Measurements from ENCODE around the gene SMC6. TPM values are rescaled to one million over a fixed set of nuclear protein-coding genes. Genes with fewer than 3 reads are reported as not detected.

SMC6 gene
- total RNA-seq, 1 donor from 2014 or later, result 33.6 TPM

- Mint-ChIP-seq H3K4me1 (no peaks in the 10 kb centered on the region), H3K36me3 (ENCODE audit: low read depth) (peaks cover 10% of the 10 kb centered on the region), H3K27ac (ENCODE audit: unreplicated experiment) (no peak overlapping the region), H3K9me3 (no peaks in the 10 kb centered on the region), H3K27me3 (ENCODE audit: low read depth) (no peaks in the 10 kb centered on the region), H3K4me3 (no peak overlapping the region)
- TF ChIP-seq CTCF (conservative IDR thresholded peaks at IDR 0.05), result no peak
- no peak for DNase-seq (ENCODE audit: low read depth, low spot score)
Observed at GRCh38 chr2:17706845-17707244, 46.8 kb downstream of the SMC6 start.

DNA sequence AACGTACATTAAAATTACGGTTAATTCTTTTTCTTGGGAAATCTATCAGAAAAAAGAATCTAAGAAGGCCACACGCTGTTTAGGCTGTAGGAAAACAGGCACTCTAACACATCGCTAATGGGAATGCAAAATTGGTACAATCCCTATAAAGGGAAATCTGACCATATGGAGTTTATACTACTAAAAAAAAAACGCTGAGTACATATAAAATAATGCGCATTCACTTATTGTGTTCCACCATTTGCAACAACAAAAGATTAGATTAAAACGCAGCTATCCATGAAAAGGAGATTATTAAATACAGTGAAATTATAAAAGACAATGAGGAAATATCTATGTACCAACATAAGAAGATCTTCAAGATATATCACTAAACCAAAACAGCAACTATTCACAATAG, 62.8 kb downstream of the SMC6 start:
- H3K4me3 Mint-ChIP-seq, result no peak overlapping the region
- no peak for DNase-seq (ENCODE audit: low read depth, low spot score)
- H3K36me3 Mint-ChIP-seq (ENCODE audit: low read depth), result peaks cover 35% of the 10 kb centered on the region
- no peak for TF ChIP-seq CTCF (conservative IDR thresholded peaks at IDR 0.05)
- no peaks in the 10 kb centered on the region for H3K27me3 Mint-ChIP-seq (ENCODE audit: low read depth)
- no peaks in the 10 kb centered on the region for H3K9me3 Mint-ChIP-seq
- no peak overlapping the region for H3K27ac Mint-ChIP-seq (ENCODE audit: unreplicated experiment)
- no peaks in the 10 kb centered on the region for H3K4me1 Mint-ChIP-seq

DNA sequence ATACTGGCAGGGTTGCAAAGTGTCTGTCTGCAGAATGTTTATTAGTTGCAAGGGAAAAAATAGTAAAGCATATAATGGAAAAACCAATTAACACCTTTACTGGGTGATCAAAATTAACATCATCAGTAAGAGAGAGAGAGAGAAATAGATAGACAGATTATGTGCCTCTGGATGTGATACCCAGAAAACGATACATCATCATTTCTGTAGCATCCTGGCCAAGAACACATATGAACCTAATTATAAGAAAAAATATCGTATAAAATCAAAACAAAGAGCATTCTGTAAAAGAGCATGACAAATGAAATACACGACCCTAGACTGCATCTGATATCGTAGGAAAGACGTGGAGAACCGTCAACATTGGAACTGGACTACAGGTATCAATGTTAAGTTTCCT, 64.6 kb downstream of the SMC6 start:
- DNase-seq (ENCODE audit: low read depth, low spot score), result no peak
- Mint-ChIP-seq H3K4me3 (no peak overlapping the region), H3K27me3 (ENCODE audit: low read depth) (no peaks in the 10 kb centered on the region), H3K36me3 (ENCODE audit: low read depth) (peaks cover 35% of the 10 kb centered on the region), H3K27ac (ENCODE audit: unreplicated experiment) (no peak overlapping the region), H3K9me3 (no peaks in the 10 kb centered on the region), H3K4me1 (no peaks in the 10 kb centered on the region)
- no peak for TF ChIP-seq CTCF (conservative IDR thresholded peaks at IDR 0.05)

- Mint-ChIP-seq H3K4me1 (no peaks in the 10 kb centered on the region), H3K36me3 (ENCODE audit: low read depth) (peaks cover 32% of the 10 kb centered on the region), H3K27ac (ENCODE audit: unreplicated experiment) (no peak overlapping the region), H3K4me3 (no peak overlapping the region), H3K27me3 (ENCODE audit: low read depth) (no peaks in the 10 kb centered on the region), H3K9me3 (no peaks in the 10 kb centered on the region)
- no peak for DNase-seq (ENCODE audit: low read depth, low spot score)
- TF ChIP-seq CTCF (conservative IDR thresholded peaks at IDR 0.05), result no peak
Observed at GRCh38 chr2:17688600-17688999, 65.0 kb downstream of the SMC6 start.

DNA sequence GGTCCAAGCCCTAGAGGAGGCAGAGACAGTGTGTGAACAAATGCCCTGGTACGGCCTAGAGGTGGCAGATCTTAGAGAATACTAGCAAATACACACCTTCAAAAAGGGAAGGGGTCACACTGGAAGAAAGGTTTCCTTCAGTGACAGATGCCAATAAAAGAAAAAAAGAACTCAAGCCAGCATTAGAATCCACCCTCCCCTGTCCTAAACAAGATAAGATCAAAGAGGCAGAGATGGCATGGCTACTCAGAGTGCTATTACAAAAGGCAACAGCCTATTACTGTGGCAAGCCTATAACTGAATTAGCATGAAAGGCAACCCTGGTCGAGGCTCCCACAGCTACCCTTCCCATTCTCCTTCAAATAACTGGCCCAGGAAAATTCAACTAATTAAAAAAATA, 69.6 kb downstream of the SMC6 start:
- Mint-ChIP-seq H3K27ac (ENCODE audit: unreplicated experiment) (no peak overlapping the region), H3K4me3 (no peak overlapping the region), H3K4me1 (no peaks in the 10 kb centered on the region), H3K9me3 (no peaks in the 10 kb centered on the region), H3K27me3 (ENCODE audit: low read depth) (no peaks in the 10 kb centered on the region), H3K36me3 (ENCODE audit: low read depth) (peaks cover 21% of the 10 kb centered on the region)
- TF ChIP-seq CTCF (conservative IDR thresholded peaks at IDR 0.05), result no peak
- no peak for DNase-seq (ENCODE audit: low read depth, low spot score)
